Skeletal muscle cell (primary cell): Measurements from ENCODE around the gene DISC1.
"Not testable (repeated sequence)": the region's sequence is repeated elsewhere in the genome, so short reads cannot be mapped to it uniquely, and the experiment has no call there.

Source experiments
- DNase-seq: peaks from one replicate; pipeline ENCODE4 v3.0.0-alpha.2; 2010; ENCODE audit warnings: low read depth
- H3K4me3 ChIP-seq: 2 replicates; pipeline ENCODE4 v1.5.1; 2011; ENCODE audit warnings: low read depth, mild to moderate bottlenecking, control low read depth, low read length, moderate library complexity

Gene DISC1

GRCh38 chr1:231893400-231894102 lies 267.0 kb downstream of the DISC1 start:
- DNase-seq = no peak
- H3K4me3 ChIP-seq = no peak overlapping the region

DNA sequence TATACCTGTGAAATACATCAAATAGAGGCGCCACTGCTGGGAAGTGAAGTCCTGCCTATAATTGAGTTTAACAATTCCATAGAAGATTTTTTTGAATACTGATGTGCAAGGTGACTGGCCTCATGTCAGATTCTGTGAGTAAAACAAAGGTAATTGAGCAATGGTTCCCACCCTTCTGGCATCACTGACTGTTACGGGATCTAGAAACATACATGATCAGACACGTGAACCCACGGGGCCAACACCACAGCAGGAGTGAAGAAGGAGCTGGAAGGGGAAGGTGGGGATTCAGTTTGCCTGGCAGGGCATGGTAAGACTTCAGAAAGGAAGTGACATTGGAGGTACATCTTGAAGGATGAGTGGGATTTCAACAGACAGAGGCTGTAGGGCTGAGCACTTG lies 270.2 kb downstream of the DISC1 start:
- no peak overlapping the region for H3K4me3 ChIP-seq
- DNase-seq = no peak

DNA sequence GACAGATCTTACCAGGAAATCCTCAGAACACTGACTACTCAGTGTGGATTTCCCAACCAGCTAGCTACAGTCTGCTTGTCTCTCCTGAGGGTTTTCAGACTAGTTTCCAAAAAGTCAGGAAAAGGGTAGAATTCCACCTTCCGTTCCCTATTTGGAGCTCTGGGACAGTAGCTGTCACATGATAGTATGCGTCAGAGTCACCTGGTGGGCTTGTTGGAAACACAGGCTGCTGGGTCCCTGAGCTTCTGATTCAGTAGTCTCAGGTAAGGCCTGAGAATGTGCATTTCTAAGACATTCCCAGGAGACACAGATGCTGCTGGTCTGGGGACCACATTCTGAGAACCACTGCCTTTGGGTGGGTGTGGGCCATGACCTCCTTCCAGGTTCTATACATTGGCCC lies 272.5 kb downstream of the DISC1 start:
- no peak for DNase-seq
- no peak overlapping the region for H3K4me3 ChIP-seq

- H3K4me3 ChIP-seq = no peak overlapping the region
- DNase-seq = no peak
Observed at GRCh38 chr1:231899713-231900435, 273.3 kb downstream of the DISC1 start.

- DNase-seq = no peak
Observed at GRCh38 chr1:231903586-231904081, 277.0 kb downstream of the DISC1 start.

GRCh38 chr1:231907310-231907709 lies 280.7 kb downstream of the DISC1 start:
- not testable (repeated sequence) for H3K4me3 ChIP-seq, DNase-seq

More at GRCh38 chr1:231903586-231904081, 277.0 kb downstream of the DISC1 start:
- no peak overlapping the region for H3K4me3 ChIP-seq

DNA sequence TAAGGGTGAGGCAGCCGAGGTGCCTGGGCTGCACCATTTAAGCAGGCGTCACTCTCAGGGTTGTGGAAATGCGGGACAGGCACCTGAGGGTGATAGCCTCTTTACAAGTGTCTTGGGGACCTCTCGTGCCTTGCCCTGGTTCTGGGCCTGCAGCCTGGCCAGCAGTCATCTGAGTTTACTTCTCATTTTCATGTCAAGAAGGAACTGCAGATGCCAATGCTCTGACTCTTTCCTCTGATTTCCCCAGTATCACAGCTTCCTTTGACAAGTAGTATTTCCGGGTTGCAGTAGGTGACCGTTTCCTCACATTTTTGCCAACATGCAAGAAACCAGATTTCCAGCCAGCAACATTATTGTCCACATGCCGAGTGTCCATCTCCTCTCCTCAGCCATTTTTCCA lies 286.9 kb downstream of the DISC1 start:
- DNase-seq = no peak
- H3K4me3 ChIP-seq = no peak overlapping the region

- DNase-seq = peak; percentile 15
- no peak overlapping the region for H3K4me3 ChIP-seq
Observed at GRCh38 chr1:231918239-231919015, 291.8 kb downstream of the DISC1 start.

GRCh38 chr1:231919239-231919885 lies 292.8 kb downstream of the DISC1 start:
- H3K4me3 ChIP-seq = no peak overlapping the region
- DNase-seq = no peak

DNA sequence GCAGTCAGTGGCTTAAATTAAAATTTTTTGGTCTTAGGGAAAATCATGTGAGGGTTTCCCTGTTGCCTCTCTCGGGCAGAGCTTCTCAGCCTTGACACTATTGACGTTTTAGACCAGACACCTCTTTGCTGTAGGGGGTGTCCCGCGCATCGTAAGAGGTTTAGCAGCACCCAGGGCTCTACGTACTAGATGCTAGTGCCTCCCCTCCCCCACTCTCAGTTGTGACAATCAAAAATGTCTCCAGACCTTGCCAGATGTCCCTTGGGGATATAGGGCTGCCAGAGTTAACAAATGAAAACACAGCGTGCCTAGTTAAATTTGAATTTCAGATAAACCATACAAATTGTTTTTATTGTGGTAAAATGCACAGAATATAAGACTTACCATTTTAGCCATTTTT lies 293.3 kb downstream of the DISC1 start:
- no peak overlapping the region for H3K4me3 ChIP-seq
- no peak for DNase-seq

GRCh38 chr1:231921646-231922345 lies 295.2 kb downstream of the DISC1 start:
- H3K4me3 ChIP-seq = no peak overlapping the region

DNA sequence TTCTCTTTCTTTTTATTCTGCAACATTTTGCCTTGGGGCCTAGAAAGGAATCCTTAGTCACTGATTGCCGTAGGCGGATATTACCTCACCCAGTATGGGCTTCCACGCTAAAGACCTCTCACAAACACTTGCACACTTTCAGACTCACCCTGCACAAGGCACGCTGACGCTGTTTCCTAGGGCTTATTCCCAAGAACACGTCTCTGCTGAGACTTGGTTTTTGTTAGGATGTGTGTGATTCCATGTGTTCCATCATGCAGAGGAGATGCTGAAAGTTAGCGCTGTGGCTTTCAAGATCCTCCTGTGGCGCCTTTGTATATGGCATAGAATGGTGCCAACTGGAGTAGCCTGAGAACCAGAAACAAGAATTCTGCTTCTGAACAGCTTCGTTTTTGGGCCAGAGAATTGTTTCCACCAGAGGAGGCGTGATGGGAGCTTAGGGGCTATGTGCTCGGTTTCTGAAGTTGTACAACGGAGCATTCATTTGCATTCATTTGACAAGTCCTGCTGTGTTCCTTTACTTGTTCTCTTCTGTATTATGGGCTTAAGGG lies 297.0 kb downstream of the DISC1 start:
- no peak for DNase-seq
- H3K4me3 ChIP-seq = no peak overlapping the region

More at GRCh38 chr1:231921646-231922345, 295.2 kb downstream of the DISC1 start:
- no peak for DNase-seq

DNA sequence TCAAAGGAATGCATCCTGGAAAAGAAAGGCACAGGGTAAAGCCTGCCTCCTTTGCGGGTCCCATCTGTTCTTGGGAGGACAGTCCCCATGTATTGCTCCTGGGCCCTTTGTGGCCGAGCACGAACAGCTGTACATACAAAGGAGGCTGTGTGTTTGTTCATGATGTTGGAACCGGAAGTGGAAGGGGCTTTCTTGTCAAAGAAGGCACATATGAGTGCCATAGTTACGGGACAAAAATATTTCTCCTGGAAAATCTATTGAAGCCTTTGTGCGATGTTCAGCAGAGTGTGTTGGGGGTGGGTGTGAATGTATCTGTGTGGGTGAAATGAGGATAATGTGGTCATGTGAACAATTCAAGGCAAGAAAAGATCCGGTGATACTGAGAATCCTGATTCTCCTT lies 297.6 kb downstream of the DISC1 start:
- no peak overlapping the region for H3K4me3 ChIP-seq
- peak; percentile 44 for DNase-seq

DNA sequence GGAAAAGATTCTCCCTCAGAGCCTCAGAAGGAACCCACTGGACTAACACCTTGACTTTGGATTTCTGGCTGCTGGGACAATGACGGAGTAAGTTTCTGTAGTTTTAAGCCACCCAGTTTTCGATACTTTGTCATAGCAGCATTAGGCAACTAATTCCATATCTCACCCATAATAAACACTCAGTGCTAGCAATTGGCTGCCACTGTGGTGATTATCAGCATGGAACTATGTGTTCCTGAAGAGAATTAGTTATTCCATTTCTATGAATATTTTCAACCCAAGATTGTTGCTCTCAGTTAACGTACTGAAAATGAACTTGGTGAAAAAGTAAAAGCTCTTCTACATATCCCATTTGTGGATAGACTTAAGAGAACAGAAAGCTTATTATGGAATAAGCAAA lies 299.3 kb downstream of the DISC1 start:
- no peak overlapping the region for H3K4me3 ChIP-seq
- DNase-seq = no peak

GRCh38 chr1:231926340-231926739 lies 299.8 kb downstream of the DISC1 start:
- DNase-seq = peak; percentile 27
- H3K4me3 ChIP-seq = no peak overlapping the region

DNA sequence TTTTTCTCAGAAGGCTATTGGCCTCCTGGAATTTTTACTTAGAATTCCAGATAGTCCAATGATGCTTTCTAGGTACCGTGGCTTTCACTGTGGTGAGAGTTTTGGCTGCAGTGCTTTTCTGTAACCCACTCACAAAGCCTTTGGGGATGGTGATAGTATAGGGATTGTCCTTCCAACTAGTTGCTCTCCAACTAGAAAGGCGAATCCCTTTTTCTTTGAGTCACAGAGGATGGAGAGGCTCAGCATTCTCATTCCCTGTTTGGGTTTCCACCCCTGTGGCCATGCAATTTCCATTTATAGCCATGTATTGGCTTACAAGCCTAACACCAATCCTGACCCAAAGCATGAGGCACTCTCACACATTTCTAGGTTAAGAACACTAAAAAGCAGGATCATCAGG lies 300.3 kb downstream of the DISC1 start:
- no peak overlapping the region for H3K4me3 ChIP-seq
- no peak for DNase-seq

- H3K4me3 ChIP-seq = no peak overlapping the region
- no peak for DNase-seq
Observed at GRCh38 chr1:231927431-231927830, 300.8 kb downstream of the DISC1 start.

DNA sequence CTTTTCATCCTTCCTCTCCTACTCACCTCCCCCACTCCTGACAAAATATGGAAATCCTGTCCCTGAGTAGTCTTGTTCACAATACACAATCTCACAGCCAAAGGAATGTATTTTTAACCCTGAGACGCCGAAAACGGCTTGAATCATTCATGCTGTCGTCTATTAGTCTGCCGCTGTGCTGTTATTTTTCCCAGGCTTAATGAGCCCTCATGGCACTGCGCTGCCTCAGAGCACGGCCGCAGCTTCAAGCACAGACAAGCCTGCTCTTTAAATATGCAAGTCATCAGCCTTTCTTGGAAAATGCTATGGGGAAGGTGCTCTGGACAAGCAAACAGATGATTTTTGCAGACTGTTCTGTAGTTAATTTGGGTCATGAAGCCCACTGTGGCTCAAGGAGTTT lies 302.7 kb downstream of the DISC1 start:
- no peak overlapping the region for H3K4me3 ChIP-seq
- peak; percentile 54 for DNase-seq
